MCF 10A (cell line): Measurements from ENCODE around the gene EPB41L4A. TPM values are rescaled to one million over a fixed set of nuclear protein-coding genes. Genes with fewer than 3 reads are reported as not detected.

Source experiments
- BruUV-seq: library from RNA; stranded (reverse); fragments of 400-500 nt; replicated peaks from 2 replicates; lab custom pipeline; 2021; lab: Mats Ljungman, UMichigan
- CTCF ChIA-PET: fragments of 300-600 bp; sonication (Branson Sonifier 250); formaldehyde crosslinking; extraction: SDS; loops from one replicate; lab custom pipeline; 2021; ENCODE audit warnings: antibody characterized with exemption, inconsistent platforms; lab: Yijun Ruan, JAX
- POLR2A ChIA-PET: fragments of 300-600, 350-650 bp; sonication (Branson Sonifier 250); formaldehyde crosslinking; extraction: SDS; loops from one replicate; lab custom pipeline; 2020; ENCODE audit warnings: antibody characterized with exemption, inconsistent platforms; lab: Yijun Ruan, JAX
- DNase-seq: peaks from one replicate; pipeline ENCODE4 v3.0.0-alpha.2; 2018; ENCODE audit not compliant: unreplicated experiment
- H3K27ac Mint-ChIP-seq: one replicate; pipeline ENCODE4 v1.8.0; 2022; ENCODE audit warnings: mild to moderate bottlenecking, low read depth, mixed read lengths; ENCODE audit not compliant: unreplicated experiment
- H3K27me3 Mint-ChIP-seq: one replicate; pipeline ENCODE4 v1.8.0; 2022; ENCODE audit warnings: mixed read lengths; ENCODE audit not compliant: insufficient read depth, unreplicated experiment
- H3K36me3 Mint-ChIP-seq: one replicate; pipeline ENCODE4 v1.8.0; 2022; ENCODE audit warnings: mild to moderate bottlenecking, moderate library complexity, mixed read lengths; ENCODE audit not compliant: insufficient read depth, unreplicated experiment
- H3K4me1 Mint-ChIP-seq: one replicate; pipeline ENCODE4 v1.8.0; 2022; ENCODE audit warnings: mixed read lengths; ENCODE audit not compliant: insufficient read depth, unreplicated experiment
- H3K4me3 Mint-ChIP-seq: one replicate; pipeline ENCODE4 v1.8.0; 2022; ENCODE audit warnings: mild to moderate bottlenecking, moderate library complexity, mixed read lengths; ENCODE audit not compliant: unreplicated experiment
- H3K9me3 Mint-ChIP-seq: one replicate; pipeline ENCODE4 v1.8.0; 2022; ENCODE audit warnings: mixed read lengths; ENCODE audit not compliant: unreplicated experiment
- intact Hi-C: fragments of 100-400 bp; cut with micrococcal nuclease; formaldehyde crosslinking; loops from 2 replicates; pipeline ENCODE4 v1.14.1; 2022
- total RNA-seq: library from RNA; stranded (reverse); gene quantifications from 2 replicates; pipeline ENCODE4 v1.2.3, GENCODE V29; 2022
- TF ChIP-seq, protein P1 (sequence below): fragments of 200-600 bp; IDR thresholded peaks from one replicate; pipeline ENCODE4 v1.8.0; 2022; ENCODE audit warnings: antibody characterized with exemption, mild to moderate bottlenecking; ENCODE audit not compliant: unreplicated experiment

The EPB41L4A gene
- total RNA-seq, 1 experiment from 2014 or later, result 12.4 TPM

- intact Hi-C loops, result no loop called here
- POLR2A ChIA-PET, result interaction anchor here (1.1 kb wide), 1 partner anchor 27 kb away, joined by 3 read pairs; no protein-coding TSS in a partner anchor
- no TSS peak for BruUV-seq
- H3K27ac Mint-ChIP-seq, result no peak overlapping the region
- no peaks in the 10 kb centered on the region for H3K9me3 Mint-ChIP-seq
- H3K36me3 Mint-ChIP-seq, result peaks cover 6% of the 10 kb centered on the region
- CTCF ChIA-PET, result interaction anchor here (0.6 kb wide), 1 partner anchor 111 kb away, joined by 4 read pairs; no protein-coding TSS in a partner anchor
- TF ChIP-seq, protein P1, sequence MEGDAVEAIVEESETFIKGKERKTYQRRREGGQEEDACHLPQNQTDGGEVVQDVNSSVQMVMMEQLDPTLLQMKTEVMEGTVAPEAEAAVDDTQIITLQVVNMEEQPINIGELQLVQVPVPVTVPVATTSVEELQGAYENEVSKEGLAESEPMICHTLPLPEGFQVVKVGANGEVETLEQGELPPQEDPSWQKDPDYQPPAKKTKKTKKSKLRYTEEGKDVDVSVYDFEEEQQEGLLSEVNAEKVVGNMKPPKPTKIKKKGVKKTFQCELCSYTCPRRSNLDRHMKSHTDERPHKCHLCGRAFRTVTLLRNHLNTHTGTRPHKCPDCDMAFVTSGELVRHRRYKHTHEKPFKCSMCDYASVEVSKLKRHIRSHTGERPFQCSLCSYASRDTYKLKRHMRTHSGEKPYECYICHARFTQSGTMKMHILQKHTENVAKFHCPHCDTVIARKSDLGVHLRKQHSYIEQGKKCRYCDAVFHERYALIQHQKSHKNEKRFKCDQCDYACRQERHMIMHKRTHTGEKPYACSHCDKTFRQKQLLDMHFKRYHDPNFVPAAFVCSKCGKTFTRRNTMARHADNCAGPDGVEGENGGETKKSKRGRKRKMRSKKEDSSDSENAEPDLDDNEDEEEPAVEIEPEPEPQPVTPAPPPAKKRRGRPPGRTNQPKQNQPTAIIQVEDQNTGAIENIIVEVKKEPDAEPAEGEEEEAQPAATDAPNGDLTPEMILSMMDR, result no peak
- no peaks in the 10 kb centered on the region for H3K27me3 Mint-ChIP-seq
- H3K4me3 Mint-ChIP-seq, result no peak overlapping the region
- H3K4me1 Mint-ChIP-seq, result no peaks in the 10 kb centered on the region
- DNase-seq, result no peak
These were observed 33.1 kb downstream of the EPB41L4A start for GRCh38 chr5:112385969-112386368.

DNA sequence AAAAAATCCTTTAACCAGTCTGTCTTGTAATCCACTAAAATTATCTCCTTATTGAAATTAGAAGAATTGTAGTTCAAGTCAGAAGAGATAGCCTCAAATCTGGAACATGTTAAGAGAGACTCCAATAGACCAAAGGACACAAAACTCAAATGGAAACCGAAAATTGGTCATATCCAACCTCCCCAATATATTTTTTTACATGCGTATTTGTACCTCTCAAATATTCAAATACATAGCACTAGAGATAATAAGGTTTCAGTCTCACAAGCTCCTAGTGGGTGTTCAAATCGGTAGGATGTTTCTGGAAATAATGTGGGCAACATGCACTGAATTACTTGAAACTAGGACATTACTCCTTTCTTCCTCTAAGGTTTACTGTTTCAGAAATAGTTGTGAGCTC lies 33.5 kb downstream of the EPB41L4A start:
- H3K27me3 Mint-ChIP-seq, result no peaks in the 10 kb centered on the region
- no peak overlapping the region for H3K4me3 Mint-ChIP-seq
- no peak overlapping the region for H3K27ac Mint-ChIP-seq
- H3K4me1 Mint-ChIP-seq, result peaks cover 4% of the 10 kb centered on the region
- H3K9me3 Mint-ChIP-seq, result no peaks in the 10 kb centered on the region
- peaks cover 6% of the 10 kb centered on the region for H3K36me3 Mint-ChIP-seq
- intact Hi-C loops, result no loop called here
- DNase-seq, result no peak
- ChIA-PET CTCF (no interaction called here), POLR2A (interaction anchor here (1.1 kb wide), 1 partner anchor 27 kb away, joined by 3 read pairs; no protein-coding TSS in a partner anchor)
- no TSS peak for BruUV-seq
- TF ChIP-seq, protein P1, result no peak

DNA sequence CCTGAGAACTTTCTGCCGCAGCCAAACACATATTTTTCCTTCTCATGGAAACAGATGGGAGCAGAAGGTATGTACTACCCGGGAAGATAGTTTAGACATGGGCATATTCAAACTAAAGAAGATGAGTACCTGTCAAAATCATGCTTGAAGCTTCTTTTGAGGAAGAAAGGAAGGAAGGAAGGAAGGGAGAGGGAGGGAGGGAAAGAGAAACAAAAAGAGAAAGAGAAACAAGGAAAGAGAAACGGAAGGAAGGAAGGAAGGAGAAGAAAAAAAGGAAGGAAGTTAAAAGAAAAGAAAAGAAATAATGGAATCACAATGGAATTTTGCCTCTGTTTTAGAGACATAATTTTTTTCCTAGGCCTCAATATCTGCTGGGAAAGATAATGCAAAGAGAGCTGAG lies 34.6 kb downstream of the EPB41L4A start:
- no TSS peak for BruUV-seq
- no peaks in the 10 kb centered on the region for H3K36me3 Mint-ChIP-seq
- TF ChIP-seq, protein P1, result no peak
- ChIA-PET CTCF (interaction anchor here (0.6 kb wide), 2 partner anchors 100 to 170 kb away, joined by 3 to 4 read pairs; no protein-coding TSS in a partner anchor), POLR2A (no interaction called here)
- H3K4me3 Mint-ChIP-seq, result no peak overlapping the region
- intact Hi-C loops, result no loop called here
- no peak overlapping the region for H3K27ac Mint-ChIP-seq
- peaks cover 6% of the 10 kb centered on the region for H3K4me1 Mint-ChIP-seq
- DNase-seq, result no peak
- H3K27me3 Mint-ChIP-seq, result no peaks in the 10 kb centered on the region
- H3K9me3 Mint-ChIP-seq, result no peaks in the 10 kb centered on the region

DNA sequence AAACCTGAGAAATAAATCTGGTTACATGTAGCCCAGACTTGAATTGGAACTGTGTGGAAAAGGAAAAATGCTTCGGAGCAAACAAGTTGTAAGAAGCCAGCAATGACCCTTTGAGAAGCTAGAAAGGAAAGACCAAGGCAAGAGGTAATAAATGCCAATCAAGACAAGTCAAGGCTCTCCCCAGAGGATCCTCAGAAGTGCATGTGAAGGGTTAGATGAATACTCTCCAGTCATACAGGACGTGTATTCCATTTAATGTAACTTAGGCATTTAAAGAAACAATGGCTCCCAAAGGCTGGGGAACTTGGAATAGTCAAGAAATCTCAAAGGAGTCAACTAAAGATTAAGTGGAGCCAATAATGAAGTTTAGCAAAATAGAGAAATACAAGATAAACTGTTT lies 36.2 kb downstream of the EPB41L4A start:
- no peak for DNase-seq
- Mint-ChIP-seq H3K27me3 (no peaks in the 10 kb centered on the region), H3K9me3 (no peaks in the 10 kb centered on the region), H3K4me3 (no peak overlapping the region), H3K36me3 (no peaks in the 10 kb centered on the region), H3K4me1 (peaks cover 6% of the 10 kb centered on the region), H3K27ac (no peak overlapping the region)
- BruUV-seq, result no TSS peak
- TF ChIP-seq, protein P1, result no peak
- ChIA-PET POLR2A (interaction anchor here (0.6 to 1.0 kb wide), 3 partner anchors 8 to 178 kb away, joined by 3 to 7 read pairs (median 4); no protein-coding TSS in a partner anchor), CTCF (interaction anchor here (1.3 kb wide), 1 partner anchor 37 kb away, joined by 4 read pairs; the partner anchor contains the start of gene EPB41L4A)
- intact Hi-C loops, result no loop called here
